Stimulated activated CD4-positive, alpha-beta T cell treated with anti-CD3 and anti-CD28 coated beads, Interleukin-12 subunit alpha, Interleukin-12 subunit beta, amount 100 ng/mL, for 48 hours (primary cell): ENCODE results near the gene C6orf132.

Experiments used
- DNase-seq, 3 donors: peaks; one replicate each; pipeline ENCODE4 v3.0.0-alpha.2; 2020; ENCODE audit warnings: low read depth in 2 of 3, low spot score in 1 of 3

C6orf132 gene

GRCh38 chr6:42078386-42078785 lies 64.0 kb downstream of the C6orf132 start:
- no peak for DNase-seq

GRCh38 chr6:42075159-42075838 lies 67.1 kb downstream of the C6orf132 start:
- peak; percentile 41 to 63 (median 49) for DNase-seq

GRCh38 chr6:42073287-42073686 lies 69.1 kb downstream of the C6orf132 start:
- no peak for DNase-seq

- DNase-seq = no peak
Observed at GRCh38 chr6:42071881-42072583, 70.4 kb downstream of the C6orf132 start.

- DNase-seq = no peak
Observed at GRCh38 chr6:42068872-42069522, 73.4 kb downstream of the C6orf132 start.

DNA sequence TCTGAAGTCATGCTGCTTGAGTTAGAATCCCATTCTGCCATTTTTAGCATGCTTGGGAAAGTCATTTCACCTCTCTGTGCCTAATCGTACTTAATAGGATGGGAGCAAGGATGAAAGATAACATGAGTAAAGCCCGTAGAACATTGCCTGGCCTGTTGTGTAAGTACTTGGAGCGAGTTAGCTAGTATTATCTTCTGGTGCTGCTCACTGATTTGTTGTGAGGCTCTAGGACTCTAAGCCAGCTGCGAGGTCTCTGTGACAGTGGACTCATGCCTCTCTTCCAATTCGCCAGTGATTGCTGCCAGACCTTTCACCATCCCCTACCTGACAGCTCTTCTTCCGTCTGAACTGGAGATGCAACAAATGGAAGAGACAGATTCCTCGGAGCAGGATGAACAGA lies 74.2 kb downstream of the C6orf132 start:
- no peak for DNase-seq

DNA sequence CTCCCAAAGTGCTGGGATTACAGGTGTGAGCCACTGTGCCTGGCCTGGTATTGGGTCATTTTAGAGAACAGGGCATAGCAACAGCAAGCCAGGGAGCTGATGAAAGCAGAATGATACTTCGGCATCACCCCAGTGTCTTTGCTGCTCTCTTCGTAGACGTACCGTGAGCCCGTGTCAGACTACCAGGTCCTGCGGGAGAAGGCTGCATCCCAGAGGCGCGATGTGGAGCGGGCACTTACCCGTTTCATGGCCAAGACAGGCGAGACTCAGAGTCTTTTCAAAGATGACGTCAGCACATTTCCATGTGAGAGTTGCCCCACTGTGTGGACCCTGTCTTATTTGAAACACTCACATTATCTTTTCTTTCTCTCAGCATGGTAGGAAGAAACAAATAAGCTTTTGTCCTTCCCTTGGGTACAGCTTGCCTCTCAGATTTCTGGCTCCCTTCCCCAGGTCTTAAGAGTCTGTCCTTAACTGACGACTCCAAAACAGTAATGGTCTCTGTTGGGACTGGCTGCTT lies 76.2 kb downstream of the C6orf132 start:
- no peak for DNase-seq

GRCh38 chr6:42059743-42060142 lies 82.7 kb downstream of the C6orf132 start:
- no peak for DNase-seq

GRCh38 chr6:42053601-42054000 lies 88.8 kb downstream of the C6orf132 start:
- no peak for DNase-seq

DNA sequence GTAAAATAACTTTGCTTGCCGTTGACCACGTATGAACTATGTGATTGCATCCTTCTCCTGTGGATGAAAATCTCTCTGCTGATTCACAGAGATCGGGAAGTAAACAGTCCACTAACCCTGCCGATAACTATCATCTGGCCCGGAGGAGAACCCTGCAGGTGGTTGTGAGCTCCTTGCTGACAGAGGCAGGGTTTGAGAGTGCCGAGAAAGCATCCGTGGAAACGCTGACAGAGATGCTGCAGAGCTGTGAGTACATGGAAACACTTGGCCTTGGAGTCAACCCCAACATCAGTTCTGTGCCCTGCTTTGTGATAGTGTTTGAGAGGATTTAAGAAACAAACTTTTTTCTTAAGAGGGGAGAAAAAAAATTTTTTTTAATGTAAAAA lies 91.2 kb downstream of the C6orf132 start:
- DNase-seq = no peak
